Brain pericyte (primary cell): Measurements from ENCODE around the gene PLA2G3.
"Not testable (repeated sequence)": the region's sequence is repeated elsewhere in the genome, so short reads cannot be mapped to it uniquely, and the experiment has no call there.

Experiments used
- DNase-seq: peaks from one replicate; pipeline ENCODE4 v3.0.0-alpha.2; 2012; ENCODE audit warnings: low read depth, low spot score

The PLA2G3 gene

GRCh38 chr22:31139866-31140716, at the start of gene PLA2G3:
Gene PLA2G3, minus strand, starts transcription at chr22:31140508. Its CDS starts 154 bp downstream, at chr22:31140354.
- DNase-seq, result peak; percentile 62

GRCh38 chr22:31187627-31188026, 47.3 kb upstream of the PLA2G3 start:
- no peak for DNase-seq

- no peak for DNase-seq
These were observed 44.7 kb upstream of the PLA2G3 start for GRCh38 chr22:31185056-31185455.

- no peak for DNase-seq
These were observed 43.7 kb upstream of the PLA2G3 start for GRCh38 chr22:31184015-31184414.

- DNase-seq, result no peak
These were observed 39.0 kb upstream of the PLA2G3 start for GRCh38 chr22:31179345-31179744.

- no peak for DNase-seq
These were observed 38.6 kb upstream of the PLA2G3 start for GRCh38 chr22:31178859-31179258.

- DNase-seq, result no peak
These were observed 37.3 kb upstream of the PLA2G3 start for GRCh38 chr22:31177420-31178162.

- no peak for DNase-seq
These were observed 36.6 kb upstream of the PLA2G3 start for GRCh38 chr22:31176923-31177322.

GRCh38 chr22:31173386-31174145, 33.3 kb upstream of the PLA2G3 start:
- DNase-seq, result no peak

- DNase-seq, result not testable (repeated sequence)
These were observed 31.4 kb upstream of the PLA2G3 start for GRCh38 chr22:31171734-31172133.

GRCh38 chr22:31170971-31171370, 30.7 kb upstream of the PLA2G3 start:
- DNase-seq, result no peak

GRCh38 chr22:31162015-31162765, 21.9 kb upstream of the PLA2G3 start:
- no peak for DNase-seq

- DNase-seq, result no peak
These were observed 21.1 kb upstream of the PLA2G3 start for GRCh38 chr22:31161386-31161785.

- DNase-seq, result no peak
These were observed 20.1 kb upstream of the PLA2G3 start for GRCh38 chr22:31160328-31160978.

GRCh38 chr22:31155422-31155821, 15.1 kb upstream of the PLA2G3 start:
- no peak for DNase-seq

GRCh38 chr22:31154975-31155374, 14.7 kb upstream of the PLA2G3 start:
- no peak for DNase-seq

GRCh38 chr22:31153357-31153756, 13.0 kb upstream of the PLA2G3 start:
- no peak for DNase-seq

GRCh38 chr22:31151872-31152271, 11.6 kb upstream of the PLA2G3 start:
- no peak for DNase-seq

GRCh38 chr22:31150615-31151014, 10.3 kb upstream of the PLA2G3 start:
- DNase-seq, result no peak

- peak; percentile 45 for DNase-seq
These were observed 8.8 kb upstream of the PLA2G3 start for GRCh38 chr22:31148953-31149627.
